Measurements from ENCODE around the gene VAC14.

- no peak for TF ChIP-seq POLR2AphosphoS5 (IDR thresholded peaks at IDR 0.05; ENCODE audit: borderline replicate concordance, low read depth, low read length)
- no peak for TF ChIP-seq EZH2 (IDR thresholded peaks at IDR 0.05)
- no peak for TF ChIP-seq FOXP2 (optimal IDR thresholded peaks at IDR 0.05; ENCODE audit: control extremely low read depth, extremely low read length, insufficient read depth)
Measured at GRCh38 chr16:70801611-70802010, 653 bp upstream of the VAC14 start.
